HUES6 (cell line): ENCODE results near the gene SCNN1G.

Experiments used
- H3K27ac ChIP-seq: 2 replicates; pipeline ENCODE4 v1.7.0; 2013; ENCODE audit warnings: low read depth, mild to moderate bottlenecking, low read length, inconsistent platforms
- H3K27me3 ChIP-seq: 2 replicates; pipeline ENCODE4 v1.6.1; 2013; ENCODE audit warnings: low read length; ENCODE audit not compliant: control insufficient read depth, insufficient read depth
- H3K36me3 ChIP-seq: 2 replicates; pipeline ENCODE4 v1.6.1; 2013; ENCODE audit warnings: low read length; ENCODE audit not compliant: control insufficient read depth, insufficient read depth
- H3K4me1 ChIP-seq: 2 replicates; pipeline ENCODE4 v1.6.1; 2013; ENCODE audit warnings: low read length; ENCODE audit not compliant: control insufficient read depth, insufficient read depth
- H3K4me3 ChIP-seq: 2 replicates; pipeline ENCODE4 v1.5.1; 2013; ENCODE audit warnings: low read depth, low read length
- H3K9ac ChIP-seq: one replicate; pipeline ENCODE4 v1.6.1; 2013; ENCODE audit warnings: mild to moderate bottlenecking, low read length
- H3K9me3 ChIP-seq: 2 replicates; pipeline ENCODE4 v1.6.1; 2013; ENCODE audit warnings: low read depth, low read length; ENCODE audit not compliant: control insufficient read depth, insufficient read depth

The SCNN1G gene

GRCh38 chr16:23155445-23156049 lies 27.0 kb upstream of the SCNN1G start:
- Histone ChIP-seq H3K9ac (no peak overlapping the region), H3K27ac (no peak overlapping the region), H3K27me3 (peaks cover 4% of the 10 kb centered on the region; the same call in 1 of the 2 replicates), H3K36me3 (no peaks in the 10 kb centered on the region), H3K9me3 (no peaks in the 10 kb centered on the region; the same call in 1 of the 2 replicates), H3K4me3 (no peak overlapping the region), H3K4me1 (no peaks in the 10 kb centered on the region)

DNA sequence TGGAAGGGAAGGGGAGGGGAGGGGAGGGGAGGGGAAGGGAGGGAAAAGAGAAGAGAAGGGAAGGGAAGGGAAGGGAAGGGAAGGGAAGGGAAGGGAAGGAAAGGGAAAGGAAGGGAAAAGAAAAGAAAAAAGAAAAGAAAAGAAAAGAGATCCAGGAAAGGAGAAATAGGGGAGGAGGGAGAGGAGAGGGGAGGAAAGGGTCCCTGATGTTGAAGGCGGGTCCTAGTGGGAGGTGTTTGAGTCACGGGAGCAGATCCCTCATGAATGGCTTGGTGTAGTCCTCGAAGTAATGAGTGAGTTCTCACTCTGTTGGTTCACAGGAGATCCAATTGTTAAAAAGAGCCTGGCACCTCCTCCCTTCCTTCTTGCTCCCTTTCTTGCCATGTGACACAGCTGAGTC lies 26.4 kb upstream of the SCNN1G start:
- Histone ChIP-seq H3K27ac (no peak overlapping the region), H3K4me3 (no peak overlapping the region), H3K36me3 (no peaks in the 10 kb centered on the region), H3K9me3 (no peaks in the 10 kb centered on the region; the same call in 1 of the 2 replicates), H3K4me1 (no peaks in the 10 kb centered on the region), H3K9ac (no peak overlapping the region), H3K27me3 (no peaks in the 10 kb centered on the region)

- no peak overlapping the region for H3K9ac ChIP-seq
- no peaks in the 10 kb centered on the region for H3K27me3 ChIP-seq
- no peak overlapping the region for H3K27ac ChIP-seq
- no peak overlapping the region for H3K4me3 ChIP-seq
- no peaks in the 10 kb centered on the region for H3K36me3 ChIP-seq
- no peaks in the 10 kb centered on the region for H3K4me1 ChIP-seq
- H3K9me3 ChIP-seq = no peaks in the 10 kb centered on the region; the same call in 1 of the 2 replicates
Observed at GRCh38 chr16:23156946-23157460, 25.5 kb upstream of the SCNN1G start.

DNA sequence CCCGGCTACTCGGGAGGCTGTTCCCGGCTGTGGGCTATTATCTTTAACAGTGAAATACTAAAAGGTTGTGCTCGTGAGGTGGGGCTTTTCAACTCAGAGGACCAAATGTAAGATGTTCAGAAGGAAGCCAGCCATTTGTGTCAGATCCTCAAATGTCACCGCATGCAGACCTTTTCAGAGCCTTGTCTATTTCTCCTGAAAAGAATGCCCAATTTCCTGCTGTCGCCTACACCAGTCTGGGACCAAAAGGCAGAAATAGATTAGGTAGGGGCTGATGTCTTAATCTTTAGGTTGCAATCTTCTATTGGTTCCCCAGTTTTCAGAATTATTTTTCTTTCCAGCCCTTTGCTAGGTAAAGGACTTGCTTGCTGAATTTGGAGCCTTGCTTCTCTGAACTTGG lies 24.4 kb upstream of the SCNN1G start:
- Histone ChIP-seq H3K4me3 (no peak overlapping the region), H3K27ac (no peak overlapping the region), H3K9ac (no peak overlapping the region), H3K36me3 (no peaks in the 10 kb centered on the region), H3K4me1 (no peaks in the 10 kb centered on the region), H3K9me3 (no peaks in the 10 kb centered on the region; the same call in 1 of the 2 replicates), H3K27me3 (no peaks in the 10 kb centered on the region)

DNA sequence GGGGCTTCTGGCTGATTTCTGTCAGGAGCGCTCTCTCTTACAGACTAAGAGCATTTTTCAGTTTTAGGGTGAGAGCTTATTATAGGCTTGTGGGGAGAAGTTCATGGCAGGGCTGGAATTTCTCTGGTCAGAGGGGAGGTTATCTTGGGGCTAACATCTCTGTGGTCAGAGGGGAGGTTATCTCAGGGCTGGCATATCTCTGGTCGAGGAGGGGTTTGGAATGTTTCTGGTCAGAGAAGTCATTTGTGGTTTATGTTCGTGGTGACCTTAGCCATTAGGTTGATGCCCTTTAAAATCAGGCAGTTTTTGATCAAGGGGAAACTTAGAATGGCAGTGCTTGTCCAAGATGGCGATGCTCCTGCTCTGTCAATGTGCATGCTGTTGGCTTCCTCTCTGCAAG lies 22.5 kb upstream of the SCNN1G start:
- H3K9me3 ChIP-seq = no peaks in the 10 kb centered on the region; the same call in 1 of the 2 replicates
- no peaks in the 10 kb centered on the region for H3K36me3 ChIP-seq
- no peak overlapping the region for H3K9ac ChIP-seq
- no peak overlapping the region for H3K27ac ChIP-seq
- no peaks in the 10 kb centered on the region for H3K4me1 ChIP-seq
- no peak overlapping the region for H3K4me3 ChIP-seq
- H3K27me3 ChIP-seq = no peaks in the 10 kb centered on the region

- no peaks in the 10 kb centered on the region; the same call in 1 of the 2 replicates for H3K9me3 ChIP-seq
- H3K27ac ChIP-seq = no peak overlapping the region
- no peaks in the 10 kb centered on the region for H3K4me1 ChIP-seq
- H3K9ac ChIP-seq = no peak overlapping the region
- H3K4me3 ChIP-seq = no peak overlapping the region
- H3K27me3 ChIP-seq = no peaks in the 10 kb centered on the region
- H3K36me3 ChIP-seq = no peaks in the 10 kb centered on the region
Observed at GRCh38 chr16:23160574-23160973, 22.0 kb upstream of the SCNN1G start.

DNA sequence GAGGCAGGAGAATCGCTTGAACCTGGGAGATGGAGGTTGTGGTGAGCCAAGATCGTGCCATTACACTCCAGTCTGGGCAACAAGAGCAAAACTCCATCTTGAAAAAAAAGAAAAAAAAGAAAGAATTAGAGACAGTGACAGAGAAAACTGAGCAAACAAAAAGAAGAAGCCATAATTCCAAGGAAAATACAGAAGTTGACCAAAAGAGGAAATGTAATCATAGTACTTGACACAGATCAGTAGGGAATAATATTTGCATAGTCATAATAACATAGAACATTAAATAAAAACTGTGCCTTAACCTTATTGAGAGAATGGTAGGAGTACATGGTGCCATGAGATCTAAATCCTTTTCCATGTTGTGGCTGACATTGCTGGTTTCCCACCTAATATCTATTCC lies 18.6 kb upstream of the SCNN1G start:
- H3K27ac ChIP-seq = no peak overlapping the region
- H3K9me3 ChIP-seq = no peaks in the 10 kb centered on the region; the same call in 1 of the 2 replicates

DNA sequence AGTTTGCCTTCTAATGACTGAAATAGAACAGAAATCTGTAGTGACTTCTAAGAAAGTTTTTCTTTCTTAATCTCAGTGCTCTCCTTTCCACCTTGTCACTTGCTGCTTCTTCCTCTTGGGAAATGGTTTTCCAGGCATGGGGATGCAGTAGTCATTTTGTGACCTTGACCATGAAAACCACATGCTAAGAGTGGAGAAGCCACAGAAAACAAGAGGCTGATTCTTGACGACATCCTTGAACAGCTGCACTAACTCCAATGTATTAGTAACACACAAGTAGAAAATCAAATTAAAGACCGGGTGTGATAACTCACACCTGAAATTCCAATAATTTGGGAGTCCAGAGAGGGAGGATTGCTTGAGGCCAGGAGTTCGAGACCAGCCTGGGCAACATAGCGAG lies 17.8 kb upstream of the SCNN1G start:
- Histone ChIP-seq H3K36me3 (no peaks in the 10 kb centered on the region), H3K9me3 (no peaks in the 10 kb centered on the region; the same call in 1 of the 2 replicates), H3K27me3 (no peaks in the 10 kb centered on the region), H3K27ac (no peak overlapping the region), H3K4me1 (no peaks in the 10 kb centered on the region), H3K9ac (no peak overlapping the region), H3K4me3 (no peak overlapping the region)

More for the DNA sequence above, 18.6 kb upstream of the SCNN1G start:
- H3K27me3 ChIP-seq = no peaks in the 10 kb centered on the region
- H3K9ac ChIP-seq = no peak overlapping the region
- H3K4me3 ChIP-seq = no peak overlapping the region
- H3K36me3 ChIP-seq = no peaks in the 10 kb centered on the region
- H3K4me1 ChIP-seq = no peaks in the 10 kb centered on the region

DNA sequence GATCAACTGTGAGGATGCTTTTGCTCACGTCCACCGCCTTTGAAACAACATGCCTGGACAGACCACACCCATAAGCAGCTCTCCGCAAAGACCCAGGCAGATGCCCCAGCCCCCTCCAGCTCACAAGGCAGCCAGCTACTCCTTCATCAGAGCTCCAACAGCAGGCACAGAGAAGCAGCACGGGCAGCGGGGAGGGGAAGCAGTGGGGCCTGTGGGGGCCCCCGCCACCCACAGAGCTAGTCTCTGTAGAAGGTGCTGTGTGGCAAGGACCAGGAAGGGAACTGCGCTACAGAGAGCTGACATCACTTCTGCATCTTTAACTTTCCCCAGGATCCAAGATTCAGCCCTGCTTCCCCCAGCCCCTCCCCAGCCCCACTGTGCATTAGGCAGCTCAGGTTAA lies 10.0 kb upstream of the SCNN1G start:
- Histone ChIP-seq H3K9me3 (no peaks in the 10 kb centered on the region), H3K4me3 (no peak overlapping the region), H3K4me1 (no peaks in the 10 kb centered on the region; the same call in 1 of the 2 replicates), H3K27me3 (0 out of 2 replicates have a peak, but pooled peaks cover 3% of the 10 kb centered on the region), H3K9ac (no peak overlapping the region), H3K27ac (no peak overlapping the region), H3K36me3 (no peaks in the 10 kb centered on the region)

- Histone ChIP-seq H3K9ac (no peak overlapping the region), H3K36me3 (no peaks in the 10 kb centered on the region), H3K27ac (no peak overlapping the region), H3K4me1 (no peaks in the 10 kb centered on the region; the same call in 1 of the 2 replicates), H3K4me3 (no peak overlapping the region), H3K9me3 (no peaks in the 10 kb centered on the region), H3K27me3 (0 out of 2 replicates have a peak, but pooled peaks cover 3% of the 10 kb centered on the region)
Observed at GRCh38 chr16:23172994-23173393, 9.6 kb upstream of the SCNN1G start.

DNA sequence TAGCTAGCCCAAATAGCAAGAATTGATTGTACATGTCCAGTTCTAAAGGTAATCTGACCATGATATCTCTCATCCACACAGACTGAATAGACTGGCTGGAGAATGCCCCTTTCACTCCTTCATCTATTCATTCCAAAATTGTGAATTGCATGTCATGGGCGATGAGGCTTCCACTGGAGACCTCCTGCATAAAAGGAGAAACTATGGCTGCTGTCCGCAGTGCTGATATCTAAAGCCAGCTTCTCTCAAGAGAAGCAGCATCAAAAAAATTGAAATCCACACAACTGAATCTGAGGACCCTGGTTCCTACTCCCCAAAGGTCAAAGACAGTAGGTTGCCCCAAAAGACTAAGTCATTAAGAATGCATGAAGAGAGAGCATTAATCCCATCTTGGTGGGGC lies 7.9 kb upstream of the SCNN1G start:
- H3K27me3 ChIP-seq = peaks cover 3% of the 10 kb centered on the region; the same call in 1 of the 2 replicates
- no peaks in the 10 kb centered on the region; the same call in 1 of the 2 replicates for H3K4me1 ChIP-seq
- H3K4me3 ChIP-seq = no peak overlapping the region
- no peak overlapping the region for H3K27ac ChIP-seq
- no peak overlapping the region for H3K9ac ChIP-seq
- no peaks in the 10 kb centered on the region for H3K36me3 ChIP-seq
- H3K9me3 ChIP-seq = no peaks in the 10 kb centered on the region
